Body of pancreas (tissue), 4 donors: ENCODE data around the gene TMEM129. TPM values are rescaled to one million over a fixed set of nuclear protein-coding genes. Genes with fewer than 3 reads are reported as not detected.

Experiments
- ATAC-seq: fragments of 150-250 bp; one replicate; pipeline ENCODE4 v1.9.1; 2016
- DNase-seq, 4 donors: peaks; one replicate each; pipeline ENCODE4 v3.0.0-alpha.2; 2019
- H3K27ac ChIP-seq, 4 donors: fragments of 200-600 bp; sonication (generic); 1 replicate in 3 of 4; 2 replicates in 1 of 4; pipeline versions ENCODE4 v1.5.1 to v1.6.1; 2016 to 2019; ENCODE audit warnings: mild to moderate bottlenecking in 1 of 4, mixed read lengths in 1 of 4, moderate library complexity in 1 of 4
- H3K27me3 ChIP-seq, 2 donors: fragments of 200-600 bp; sonication (generic); one replicate each; pipeline ENCODE4 v1.6.0; 2016; ENCODE audit warnings: mild to moderate bottlenecking in 1 of 2
- H3K36me3 ChIP-seq, 2 donors: fragments of 200-600 bp; sonication (generic); replicated peaks in 1 of 2; 2 replicates each; pipeline ENCODE4 v1.5.1; 2016; ENCODE audit warnings: low read depth in 2 of 2; ENCODE audit not compliant: insufficient read depth in 1 of 2
- H3K4me1 ChIP-seq: fragments of 200-600 bp; sonication (generic); one replicate; pipeline ENCODE4 v1.6.0; 2016
- H3K4me3 ChIP-seq, 2 donors: fragments of 200-600 bp; sonication (generic); 1 replicate in 1 of 2; 2 replicates in 1 of 2; pipeline ENCODE4 v1.5.1; 2016 to 2019
- H3K9me3 ChIP-seq, 3 donors: fragments of 200-600 bp; sonication (generic); 1 replicate in 2 of 3; 2 replicates in 1 of 3; pipeline ENCODE4 v1.5.1; 2016
- POLR2A ChIP-seq, 3 donors: fragments of 450-650 bp; IDR thresholded peaks; one replicate each; pipeline ENCODE4 v1.6.1; 2016; ENCODE audit warnings: antibody characterized with exemption in 3 of 3, mild to moderate bottlenecking in 2 of 3
- WGBS, 2 donors: methylation state at CpG; one replicate each; pipeline ENCODE4 v1.1.5; 2017; 5-methylcytosine and 5-hydroxymethylcytosine counted together
- intact Hi-C: fragments of 100-400 bp; cut with DNase I; formaldehyde crosslinking; loops from one replicate; pipeline ENCODE4 v1.15.1; 2023
- total RNA-seq, 2 donors: library from RNA; depleted of rRNA; stranded (reverse); fragments of >200 nt; gene quantifications; one replicate each; pipeline ENCODE4 v1.1.0, GENCODE V29; 2016
- TF ChIP-seq, protein P1 (sequence below), 7 experiments: fragments of 450-650 bp in 4 of 7; fragments of 200-600 bp in 3 of 7; sonication (generic) in 3 of 7; IDR thresholded peaks; one replicate each; pipeline ENCODE4 v1.5.1; 2016 to 2019; ENCODE audit warnings: antibody characterized with exemption in 7 of 7

TMEM129 gene
- total RNA-seq, 2 donors from 2014 or later, result 26.7 to 53.1 TPM

- DNase-seq, result no peak
- no peak overlapping the region for H3K4me3 ChIP-seq
These were observed 3.7 kb downstream of the TMEM129 start for GRCh38 chr4:1717129-1718094.

DNA sequence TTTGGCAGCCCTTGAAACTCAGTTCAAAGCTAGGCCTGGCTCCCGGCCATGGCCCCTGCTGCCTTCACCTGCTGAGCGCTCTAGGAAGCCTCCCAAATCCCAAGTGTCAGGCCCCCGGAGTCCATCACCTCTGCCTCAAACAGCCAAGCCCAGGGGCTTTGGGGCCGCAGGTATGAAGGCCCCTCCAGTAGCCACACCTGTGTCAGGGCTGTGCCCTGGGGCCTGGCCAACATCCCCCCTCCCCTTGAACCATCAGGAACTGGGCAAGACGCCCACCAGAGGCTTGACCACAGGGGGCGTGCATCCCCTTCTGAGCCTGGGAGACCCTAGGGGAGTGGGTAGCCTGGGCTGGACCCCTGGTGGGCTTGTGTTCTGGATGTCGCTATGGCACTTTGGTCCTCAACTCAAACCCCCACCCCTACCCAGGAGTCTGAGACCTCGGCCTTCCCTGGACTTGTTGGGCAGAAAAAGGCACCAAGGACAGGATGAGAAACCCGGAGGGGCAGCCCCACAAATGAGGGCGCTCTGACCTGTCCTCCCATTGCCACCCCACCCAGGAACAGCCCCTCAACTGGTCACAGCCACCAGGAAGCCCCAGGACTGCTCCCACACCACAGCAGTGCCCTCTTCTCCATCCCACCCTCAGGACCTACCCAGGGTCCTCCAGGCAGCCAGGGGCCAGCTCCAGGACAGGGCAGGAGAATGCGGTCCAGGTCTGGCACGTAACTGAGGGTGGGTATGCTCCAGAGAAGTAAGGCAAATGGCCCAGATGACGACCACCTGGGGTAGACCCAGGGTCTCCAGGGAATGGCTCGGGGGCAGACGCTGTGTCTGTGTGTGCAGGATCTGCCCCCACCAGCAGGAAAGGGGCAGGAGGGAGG is 4.8 kb downstream of the TMEM129 start:
- H3K27ac ChIP-seq, result no peak overlapping the region
- H3K9me3 ChIP-seq, result no peaks in the 10 kb centered on the region
- DNase-seq (no peak), ATAC-seq (no peak)
- no peaks in the 10 kb centered on the region for H3K36me3 ChIP-seq
- peaks cover 73% of the 10 kb centered on the region for H3K4me1 ChIP-seq
- no peak overlapping the region for H3K4me3 ChIP-seq
- WGBS, 2 donors, result 81 to 91% methylated on average over 9 to 15 of the region's 15 CpGs
- no peaks in the 10 kb centered on the region for H3K27me3 ChIP-seq
- intact Hi-C loops, result no loop called here
- TF ChIP-seq, protein P1, sequence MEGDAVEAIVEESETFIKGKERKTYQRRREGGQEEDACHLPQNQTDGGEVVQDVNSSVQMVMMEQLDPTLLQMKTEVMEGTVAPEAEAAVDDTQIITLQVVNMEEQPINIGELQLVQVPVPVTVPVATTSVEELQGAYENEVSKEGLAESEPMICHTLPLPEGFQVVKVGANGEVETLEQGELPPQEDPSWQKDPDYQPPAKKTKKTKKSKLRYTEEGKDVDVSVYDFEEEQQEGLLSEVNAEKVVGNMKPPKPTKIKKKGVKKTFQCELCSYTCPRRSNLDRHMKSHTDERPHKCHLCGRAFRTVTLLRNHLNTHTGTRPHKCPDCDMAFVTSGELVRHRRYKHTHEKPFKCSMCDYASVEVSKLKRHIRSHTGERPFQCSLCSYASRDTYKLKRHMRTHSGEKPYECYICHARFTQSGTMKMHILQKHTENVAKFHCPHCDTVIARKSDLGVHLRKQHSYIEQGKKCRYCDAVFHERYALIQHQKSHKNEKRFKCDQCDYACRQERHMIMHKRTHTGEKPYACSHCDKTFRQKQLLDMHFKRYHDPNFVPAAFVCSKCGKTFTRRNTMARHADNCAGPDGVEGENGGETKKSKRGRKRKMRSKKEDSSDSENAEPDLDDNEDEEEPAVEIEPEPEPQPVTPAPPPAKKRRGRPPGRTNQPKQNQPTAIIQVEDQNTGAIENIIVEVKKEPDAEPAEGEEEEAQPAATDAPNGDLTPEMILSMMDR (IDR thresholded peaks at IDR 0.05), result no peak
- TF ChIP-seq POLR2A (IDR thresholded peaks at IDR 0.05), result peak in 1 of 3 donors; percentile 6

More at GRCh38 chr4:1717129-1718094, 3.7 kb downstream of the TMEM129 start:
- no peak for TF ChIP-seq POLR2A (IDR thresholded peaks at IDR 0.05)
- TF ChIP-seq, protein P1 (IDR thresholded peaks at IDR 0.05), result no peak
- Histone ChIP-seq H3K27me3 (no peaks in the 10 kb centered on the region), H3K4me1 (peaks cover 82% of the 10 kb centered on the region), H3K9me3 (no peaks in the 10 kb centered on the region), H3K27ac (peak overlapping the region; percentile 68 to 97 (median 85)), H3K36me3 (no peaks in the 10 kb centered on the region)
- no peak for ATAC-seq
- intact Hi-C loops, result no loop called here
- 84 to 90% methylated on average over 4 to 21 of the region's 32 CpGs for WGBS, 2 donors

GRCh38 chr4:1715002-1715758 is 5.9 kb downstream of the TMEM129 start:
- H3K4me3 ChIP-seq, result no peak overlapping the region
- peak overlapping the region in 2 of 4 donors; percentile 39 to 100 for H3K27ac ChIP-seq
- H3K4me1 ChIP-seq, result peaks cover 80% of the 10 kb centered on the region
- no peaks in the 10 kb centered on the region for H3K27me3 ChIP-seq
- DNase-seq, result peak in 1 of 4 donors; percentile 37
- H3K9me3 ChIP-seq, result no peaks in the 10 kb centered on the region
- no peaks in the 10 kb centered on the region for H3K36me3 ChIP-seq
- TF ChIP-seq, protein P1 (IDR thresholded peaks at IDR 0.05), result no peak
- TF ChIP-seq POLR2A (IDR thresholded peaks at IDR 0.05), result no peak
- 67 to 80% methylated on average over 10 to 16 of the region's 16 CpGs for WGBS, 2 donors
- no peak for ATAC-seq
- intact Hi-C loops, result no loop called here

- Histone ChIP-seq H3K4me1 (peaks cover 80% of the 10 kb centered on the region), H3K27ac (peak overlapping the region in 2 of 4 donors; percentile 100), H3K9me3 (no peaks in the 10 kb centered on the region), H3K36me3 (no peaks in the 10 kb centered on the region), H3K27me3 (no peaks in the 10 kb centered on the region), H3K4me3 (no peak overlapping the region)
- TF ChIP-seq POLR2A (IDR thresholded peaks at IDR 0.05), result no peak
- TF ChIP-seq, protein P1 (IDR thresholded peaks at IDR 0.05), result no peak
- ATAC-seq (no peak), DNase-seq (no peak)
- intact Hi-C loops, result no loop called here
- 59% methylated on average over 9 of the region's 9 CpGs for WGBS, 2 donors
These were observed 6.7 kb downstream of the TMEM129 start for GRCh38 chr4:1714303-1715001.
